Measurements from ENCODE around the gene RNF20.
"Not testable (repeated sequence)": the region's sequence is repeated elsewhere in the genome, so short reads cannot be mapped to it uniquely, and the experiment has no call there.

RNF20 gene

DNA sequence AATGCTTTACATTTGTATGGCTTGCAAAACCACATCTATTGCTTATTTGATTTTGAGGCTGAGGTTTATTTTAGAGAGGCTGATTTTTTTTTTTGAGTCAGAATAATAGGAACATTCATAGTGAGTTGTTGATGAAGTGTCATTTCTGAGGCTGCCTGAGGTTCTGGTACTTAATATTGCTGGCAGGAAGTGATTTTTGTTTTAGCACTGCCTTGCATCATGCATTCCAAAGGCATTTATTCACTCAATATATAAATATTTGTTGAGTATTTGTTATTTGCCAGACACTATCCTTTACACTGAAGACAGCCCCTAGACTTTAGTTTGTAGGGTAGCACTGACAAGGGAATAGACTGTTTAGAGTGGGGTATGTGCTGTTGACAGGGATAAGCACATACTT lies 2.7 kb downstream of the RNF20 start:
- DNase-seq, result no peak

- no peak for DNase-seq
These were observed 3.3 kb downstream of the RNF20 start for GRCh38 chr9:101536938-101537337.

GRCh38 chr9:101540069-101540468 lies 6.4 kb downstream of the RNF20 start:
- DNase-seq, result no peak

DNA sequence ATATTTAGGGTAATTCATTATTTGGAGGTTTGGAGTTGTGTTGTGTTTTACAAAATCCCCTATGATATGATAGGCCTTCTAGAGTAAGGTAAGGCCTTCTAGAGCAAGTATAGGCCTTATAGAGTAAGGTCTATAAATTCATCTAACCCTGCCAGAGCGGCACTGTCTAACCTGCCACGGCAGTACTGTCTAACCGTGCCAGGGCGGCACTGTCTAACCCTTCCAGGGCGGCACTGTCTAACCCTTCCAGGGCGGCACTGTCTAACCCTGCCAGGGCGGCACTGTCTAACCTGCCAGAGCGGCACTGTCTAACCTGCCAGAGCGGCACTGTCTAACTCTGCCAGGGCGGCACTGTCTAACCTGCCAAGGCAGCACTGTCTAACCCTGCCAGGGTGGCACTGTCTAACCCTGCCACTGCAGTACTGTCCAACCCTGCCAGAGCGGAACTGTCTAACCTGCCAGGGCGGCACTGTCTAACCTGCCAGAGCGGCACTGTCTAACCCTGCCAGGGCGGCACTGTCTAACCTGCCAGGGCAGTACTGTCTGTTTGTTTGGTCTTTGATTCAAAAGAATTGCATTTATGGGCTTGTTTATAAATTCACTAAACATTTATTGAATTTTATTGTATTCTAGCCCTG lies 9.6 kb downstream of the RNF20 start:
- DNase-seq, result no peak

GRCh38 chr9:101549472-101550098 lies 15.9 kb downstream of the RNF20 start:
- not testable (repeated sequence) for DNase-seq

- no peak for DNase-seq
These were observed 28.1 kb downstream of the RNF20 start for GRCh38 chr9:101561740-101562139.

GRCh38 chr9:101562966-101563365 lies 29.3 kb downstream of the RNF20 start:
- no peak for DNase-seq

- no peak for DNase-seq
These were observed 30.6 kb downstream of the RNF20 start for GRCh38 chr9:101564252-101564651.

DNA sequence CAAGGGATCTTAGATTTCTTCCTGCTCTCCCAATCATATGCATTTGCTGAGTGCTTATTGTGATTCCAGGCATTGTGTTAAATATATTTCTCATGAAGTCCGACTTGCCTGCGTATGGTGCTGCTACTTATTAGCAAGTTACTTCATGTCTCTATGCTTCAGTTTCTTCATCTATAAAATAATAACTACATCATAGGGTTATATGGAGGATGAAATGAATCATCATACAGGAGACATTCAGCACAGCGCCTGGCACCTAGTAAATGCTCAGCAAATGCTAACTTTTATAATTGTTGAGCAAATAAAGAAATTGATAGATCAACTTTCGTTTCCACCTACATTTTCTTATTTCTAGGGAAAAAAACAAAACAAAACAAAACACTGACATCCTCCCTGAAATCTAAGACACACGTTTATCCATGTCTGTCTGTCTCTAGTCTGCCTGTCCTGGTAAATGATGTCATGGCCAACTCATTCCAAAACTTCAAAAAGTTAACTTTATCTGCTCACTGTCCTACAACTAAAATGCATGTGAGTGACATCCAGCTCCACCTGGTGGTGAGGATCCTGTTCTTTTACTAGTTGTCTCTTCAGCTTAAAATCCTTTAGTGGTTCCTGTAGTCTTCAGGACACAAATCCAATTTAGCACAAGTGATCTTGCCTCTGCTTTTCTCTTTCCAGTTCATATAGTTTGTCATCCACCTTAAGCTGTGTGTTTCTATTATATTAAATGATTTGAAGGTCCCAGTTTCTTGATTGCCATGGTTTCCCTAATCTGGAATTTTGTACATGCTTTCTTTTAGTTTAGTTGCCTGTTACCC lies 33.5 kb downstream of the RNF20 start:
- no peak for DNase-seq

- DNase-seq, result no peak
These were observed 34.2 kb downstream of the RNF20 start for GRCh38 chr9:101567725-101568350.

- DNase-seq, result no peak
These were observed 36.3 kb downstream of the RNF20 start for GRCh38 chr9:101569741-101570501.

DNA sequence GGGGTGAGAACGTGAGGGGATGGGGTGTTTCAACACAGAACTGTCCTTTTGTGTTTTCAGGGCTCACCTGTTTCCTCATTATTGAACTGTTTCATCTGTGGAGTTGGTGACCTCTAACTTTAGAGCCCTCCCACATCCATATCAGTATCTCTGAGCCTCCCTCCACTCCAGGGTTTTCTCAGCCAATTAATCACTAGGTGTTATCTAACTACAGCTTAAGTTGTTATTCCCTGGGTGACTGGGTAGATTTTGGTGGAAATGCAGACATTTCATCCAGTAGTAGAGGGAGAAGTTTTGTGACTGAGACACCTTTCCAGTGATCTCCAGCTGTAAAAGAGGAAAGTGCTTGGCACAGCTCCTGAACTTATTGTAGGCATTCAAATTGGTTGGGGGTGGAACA lies 37.5 kb downstream of the RNF20 start:
- no peak for DNase-seq

GRCh38 chr9:101572316-101572715 lies 38.7 kb downstream of the RNF20 start:
- no peak for DNase-seq

DNA sequence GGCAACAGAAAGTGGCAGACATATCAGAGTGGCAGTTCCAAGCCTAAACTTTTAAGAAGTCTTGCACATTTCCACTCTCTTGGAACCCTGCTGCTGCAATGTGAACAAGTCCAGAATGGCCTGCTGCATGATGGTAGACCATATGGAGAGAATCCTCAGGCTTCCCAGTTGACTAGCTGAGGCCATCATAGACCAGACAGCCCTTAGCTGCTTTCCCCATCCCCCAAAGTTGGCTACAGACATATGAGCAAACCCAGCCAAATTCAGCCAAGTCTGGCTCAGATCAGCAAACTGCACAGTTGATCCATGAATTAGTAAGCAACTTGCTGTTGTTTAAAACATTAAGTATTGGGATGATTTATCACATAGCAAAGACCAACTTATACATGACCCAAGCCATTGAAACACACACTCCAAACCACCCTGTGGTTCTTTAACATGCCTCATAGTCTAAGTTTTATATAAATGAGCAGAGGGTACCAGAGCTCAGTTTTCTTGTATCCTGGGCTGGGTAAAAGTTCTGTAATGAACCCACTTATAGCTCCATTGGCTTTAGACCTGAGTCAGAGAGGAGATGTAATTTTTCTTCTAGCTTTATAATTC lies 41.2 kb downstream of the RNF20 start:
- DNase-seq, result no peak

- no peak for DNase-seq
These were observed 44.7 kb downstream of the RNF20 start for GRCh38 chr9:101578378-101578777.

DNA sequence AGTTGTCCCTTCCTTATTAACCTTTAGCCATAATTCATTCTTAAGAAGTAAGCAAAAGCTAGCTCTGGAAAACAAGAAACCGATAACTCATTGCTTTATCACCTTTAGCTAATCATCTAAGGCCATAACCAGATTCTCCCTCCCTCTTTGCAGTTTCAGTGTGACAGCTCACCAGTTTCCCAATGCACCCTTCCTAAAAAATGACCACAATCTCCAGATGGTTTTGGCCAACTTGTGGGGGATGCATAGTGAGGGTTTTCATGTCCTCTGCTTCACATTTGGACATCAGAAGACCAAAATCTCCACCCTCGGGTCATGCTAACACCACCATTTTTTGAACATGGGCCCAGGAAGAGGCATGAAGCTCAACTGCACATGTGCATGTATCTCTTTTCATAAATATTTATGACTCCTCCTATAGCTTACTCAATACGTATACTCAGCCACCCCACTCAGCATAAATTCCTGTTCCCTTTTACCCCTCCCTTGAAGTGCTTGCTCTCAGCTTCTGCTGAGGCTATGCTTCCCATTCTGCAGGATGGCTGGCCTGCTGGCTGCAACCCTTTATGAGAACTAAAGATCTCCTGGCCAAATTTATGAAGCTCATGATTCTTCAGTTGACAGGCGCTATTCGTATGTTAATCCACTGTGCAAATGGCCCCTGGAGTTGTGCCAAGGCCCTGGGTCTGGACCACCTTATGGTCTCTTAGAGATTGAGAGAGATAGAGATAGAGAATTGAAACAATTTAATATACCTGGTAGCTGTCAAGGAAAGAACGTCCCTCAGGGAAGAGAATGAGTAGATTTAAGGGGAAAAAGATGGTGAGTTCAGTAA lies 46.3 kb downstream of the RNF20 start:
- no peak for DNase-seq

GRCh38 chr9:101582553-101582952 lies 48.9 kb downstream of the RNF20 start:
- DNase-seq, result no peak

- no peak for DNase-seq
These were observed 52.1 kb downstream of the RNF20 start for GRCh38 chr9:101585740-101586139.

DNA sequence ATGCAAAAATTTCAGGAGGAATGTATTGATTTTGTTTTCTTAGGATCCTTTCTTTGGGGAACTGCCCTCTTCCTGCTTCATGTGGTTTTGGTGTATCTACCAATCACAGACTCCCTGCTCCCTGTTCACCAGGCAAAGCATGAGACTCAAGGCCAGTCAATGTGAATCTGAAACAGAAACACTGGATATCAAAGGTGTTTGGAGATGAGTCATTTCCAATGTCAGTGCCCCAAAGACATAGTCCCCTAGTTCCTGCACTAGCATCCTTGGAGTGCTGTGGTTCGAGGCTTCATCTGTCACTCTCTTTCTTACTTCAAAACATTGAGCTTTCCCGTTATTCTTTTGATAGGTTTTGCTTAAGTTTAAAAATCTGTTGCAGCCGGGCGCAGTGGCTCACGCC lies 53.0 kb downstream of the RNF20 start:
- DNase-seq, result no peak

DNA sequence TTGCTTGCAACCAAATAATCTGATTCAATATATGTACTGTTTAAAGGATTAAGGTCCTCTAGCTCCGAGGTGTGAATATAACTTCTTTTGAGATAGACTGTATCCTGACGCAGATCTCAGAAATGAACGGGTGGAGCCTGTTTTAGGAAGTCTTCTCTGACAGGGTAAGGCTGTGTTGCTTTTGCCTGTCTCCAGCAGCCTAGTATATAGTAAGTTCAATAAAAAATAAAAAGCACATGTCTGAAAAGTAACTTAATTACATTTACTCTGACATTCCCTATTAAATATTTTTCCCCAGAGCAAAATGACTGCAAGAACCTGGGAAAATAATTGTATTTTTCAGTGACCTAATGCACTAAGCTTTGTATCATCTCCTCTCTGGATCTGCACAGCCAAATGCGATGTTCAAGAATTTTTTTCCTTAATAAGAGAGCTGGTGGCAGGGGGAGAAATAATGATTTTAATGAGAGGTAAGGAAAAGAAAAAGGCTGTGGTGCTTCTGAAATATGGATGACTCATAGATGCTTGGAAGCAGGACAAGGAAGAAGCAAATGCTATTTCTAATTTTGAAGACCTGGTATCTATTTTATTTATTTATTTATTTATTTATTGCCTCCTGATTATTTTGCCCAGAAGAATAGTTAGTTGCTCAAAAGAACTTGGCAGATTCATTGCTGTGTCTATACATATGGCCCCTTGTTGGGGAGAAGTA lies 53.8 kb downstream of the RNF20 start:
- DNase-seq, result no peak

DNA sequence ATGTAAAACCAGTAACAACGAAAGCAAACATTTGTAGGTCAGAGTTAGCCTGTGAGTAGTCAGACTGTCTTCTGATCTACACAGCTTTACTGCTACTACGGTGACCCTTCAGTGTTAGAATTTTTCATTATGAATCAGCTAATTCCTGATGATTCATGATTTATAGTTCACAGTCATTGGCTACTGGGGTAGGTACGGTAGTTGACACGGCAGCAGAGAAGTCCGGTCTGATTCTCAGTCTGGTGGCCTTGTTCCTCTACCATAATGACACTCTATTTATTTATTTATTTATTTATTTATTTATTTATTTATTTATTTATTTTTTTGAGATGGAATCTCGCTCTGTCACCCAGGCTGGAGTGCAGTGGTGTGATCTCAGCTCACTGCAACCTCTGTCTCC lies 56.4 kb downstream of the RNF20 start:
- DNase-seq, result not testable (repeated sequence)

Measured in activated effector memory CD4-positive, alpha-beta T cell treated with anti-CD3 and anti-CD28 coated beads, Interleukin-2, amount 50 U/mL, for 16 hours (primary cell).